Hippocampal formation (tissue), 2 donors: ENCODE measurements around the gene PKNOX2.
A peak's percentile ranks its signal among the peaks of the same experiment; 100 is the strongest.

Source experiments
- DNase-seq, 2 donors: peaks; one replicate each; lab custom pipeline; 2025; lab: John Stamatoyannopoulos, UW

Gene PKNOX2

DNA sequence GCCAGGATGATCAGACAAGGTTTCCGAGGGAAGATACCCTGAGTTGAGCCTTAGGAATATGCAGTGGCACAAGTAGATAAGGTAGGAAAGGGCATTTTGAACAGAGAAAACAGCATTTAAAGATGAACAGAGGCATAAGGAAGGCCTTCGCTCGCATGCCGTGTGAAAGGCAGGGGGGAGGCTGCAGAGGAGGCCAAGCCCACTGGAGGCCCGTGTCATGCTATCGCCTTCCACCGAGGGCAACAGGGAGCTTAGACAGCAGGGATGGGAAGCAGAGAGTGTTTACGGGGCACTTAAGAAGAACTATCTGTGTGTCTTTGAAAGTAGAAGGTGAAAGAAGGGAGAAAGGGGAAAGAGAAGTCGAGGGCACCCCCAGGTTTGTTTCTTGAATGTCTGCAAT, 148.3 kb downstream of the PKNOX2 start:
- DNase-seq, result no peak

DNA sequence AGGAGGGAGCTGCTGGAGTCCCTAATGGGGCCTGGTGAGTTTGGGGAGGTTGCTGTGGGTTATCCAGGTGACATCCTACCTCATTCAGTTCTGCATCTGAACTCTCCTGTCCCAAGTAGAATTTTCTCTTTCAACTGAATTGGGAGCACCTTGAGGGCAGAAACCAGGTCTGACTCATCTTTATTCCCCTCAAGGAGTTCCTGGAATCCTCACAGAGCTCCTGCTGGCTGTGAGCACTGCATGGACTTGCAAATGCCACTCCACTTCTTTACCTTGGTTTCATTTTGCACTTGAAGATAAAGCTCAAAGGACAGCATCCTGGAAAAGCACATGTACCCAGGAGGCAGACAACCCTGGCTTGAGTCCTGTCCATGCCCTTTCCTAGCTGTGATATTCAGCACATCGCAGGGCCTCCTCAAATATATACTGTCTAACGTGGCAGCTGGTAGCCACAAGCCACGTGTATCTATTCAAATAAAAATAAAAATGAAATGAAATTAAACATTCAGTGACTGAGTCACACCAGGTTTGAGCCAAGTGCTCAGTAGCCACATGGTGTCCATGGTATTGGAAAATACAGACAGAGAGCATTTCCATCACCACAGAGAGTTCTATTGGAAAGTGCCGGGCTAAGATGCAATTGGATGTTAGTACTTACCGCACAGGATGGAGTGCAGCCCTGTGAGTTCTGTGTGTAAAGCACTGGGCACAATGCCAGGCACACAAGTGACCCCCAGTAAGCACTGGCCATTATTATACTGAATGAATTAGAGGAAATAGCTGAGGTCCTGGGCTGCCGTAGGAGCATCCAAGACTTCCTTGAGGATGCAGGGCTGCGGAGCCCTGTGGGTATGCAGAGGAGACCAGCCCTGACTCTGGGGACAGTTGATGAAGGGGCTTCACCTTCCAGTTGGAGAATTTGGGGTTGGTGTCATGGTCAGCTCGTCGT, 149.0 kb downstream of the PKNOX2 start:
- DNase-seq, result no peak

DNA sequence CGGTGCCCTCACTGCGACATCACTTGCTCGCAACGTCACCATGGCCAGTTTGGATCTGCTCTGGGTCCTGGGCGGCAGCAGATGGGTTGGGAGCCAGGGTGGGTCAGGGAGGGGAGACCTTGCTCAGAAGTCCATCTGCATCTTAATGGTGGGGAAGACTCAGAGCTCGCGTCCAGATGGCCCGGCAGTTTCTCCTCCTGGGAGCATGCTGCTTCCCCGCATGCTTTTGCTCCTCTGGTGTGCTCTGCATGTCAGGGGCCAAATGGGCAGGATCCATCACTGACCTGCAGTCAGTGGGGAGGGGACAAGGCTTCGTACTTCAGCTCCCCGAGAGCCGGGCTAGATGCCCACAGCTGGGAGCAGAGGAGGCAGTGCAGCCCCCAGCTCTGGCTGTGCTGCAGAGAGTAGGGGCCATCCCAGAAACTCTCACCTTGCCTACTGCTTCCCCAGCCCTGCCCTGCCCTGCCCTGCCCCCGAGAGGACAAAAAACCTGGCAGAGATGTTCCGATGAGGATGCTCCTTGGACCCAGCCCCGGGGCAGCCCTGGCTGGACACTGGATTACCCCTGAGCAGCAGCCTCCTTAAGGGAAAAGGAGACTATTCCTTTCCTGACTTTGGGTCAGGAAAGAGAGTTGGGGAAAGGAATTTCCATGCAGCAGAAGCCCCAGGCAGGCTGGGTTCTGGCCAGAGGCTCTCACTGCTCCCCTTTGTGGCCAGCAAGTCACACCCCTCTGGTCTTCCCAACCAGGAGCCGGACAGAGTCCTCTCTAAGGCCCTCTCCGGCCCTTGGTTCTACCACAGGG, 149.9 kb downstream of the PKNOX2 start:
- no peak for DNase-seq

DNA sequence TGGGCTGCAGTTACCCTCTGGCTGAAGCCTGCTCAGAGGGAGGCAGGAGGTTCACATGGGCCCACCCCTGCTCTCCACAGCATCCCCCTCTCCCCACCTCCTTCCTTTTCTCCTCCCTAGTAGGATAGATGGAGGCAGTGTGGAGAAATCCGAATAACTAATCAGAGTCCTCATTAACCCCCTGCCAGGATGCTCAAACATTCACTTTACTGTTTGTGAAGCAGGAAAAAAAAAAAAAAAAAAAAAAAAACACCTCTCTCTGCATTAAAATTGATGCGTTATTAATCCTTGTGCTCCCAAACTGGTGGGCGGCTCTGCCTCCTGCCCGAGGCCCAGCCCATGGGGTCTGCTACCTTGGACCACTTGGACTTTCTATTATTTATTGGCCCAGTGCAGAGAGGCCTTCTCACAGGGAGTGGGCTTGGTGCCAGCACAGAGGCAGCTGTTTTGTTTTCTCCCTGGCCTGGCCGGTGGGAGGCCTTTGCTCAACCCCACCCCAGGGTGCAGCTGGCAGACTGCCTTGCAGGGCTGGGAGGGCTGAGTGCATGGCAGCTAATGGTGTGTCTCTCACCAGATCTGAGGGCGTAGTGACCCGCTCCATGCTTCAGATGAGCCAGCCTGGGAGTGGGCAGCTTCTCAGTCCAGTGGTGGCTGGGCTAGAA, 150.7 kb downstream of the PKNOX2 start:
- DNase-seq, result no peak

DNA sequence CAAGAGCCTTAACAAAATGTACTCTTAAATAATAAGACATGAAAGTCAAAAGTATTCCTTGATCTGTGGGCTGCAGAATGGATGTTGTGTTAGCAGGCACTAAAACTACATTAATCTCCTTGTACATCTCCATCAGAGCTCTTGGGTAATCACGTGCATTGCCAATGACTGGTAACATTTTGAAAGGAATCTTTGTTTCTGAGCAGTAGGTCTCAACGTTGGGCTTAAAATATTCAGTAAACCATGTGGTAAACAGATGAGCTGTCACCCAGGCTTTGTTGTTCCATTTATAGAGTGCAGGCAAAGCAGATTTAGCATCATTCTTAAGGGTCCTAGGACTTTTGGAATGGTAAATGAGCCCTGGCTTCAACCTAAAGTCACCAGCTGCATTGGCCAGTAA, 152.9 kb downstream of the PKNOX2 start:
- no peak for DNase-seq

DNA sequence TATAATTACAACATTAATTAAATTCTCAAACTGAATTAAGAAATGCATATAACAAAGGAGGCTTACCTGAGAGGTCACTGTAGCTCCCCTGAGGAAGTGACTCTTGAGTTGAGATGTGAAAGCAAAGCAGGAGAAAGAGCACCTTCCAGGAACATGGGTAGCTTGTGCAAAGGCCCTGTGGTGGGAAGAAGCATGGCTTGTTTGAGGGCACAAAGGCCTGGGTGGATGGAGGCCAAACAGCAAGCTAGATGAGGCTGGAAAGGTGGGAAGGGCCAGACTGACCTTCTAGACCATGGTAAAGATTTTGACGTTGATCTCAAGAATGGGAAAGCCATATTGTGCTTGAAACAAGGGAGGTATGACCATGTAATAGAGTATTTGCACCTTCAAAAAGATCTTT, 155.1 kb downstream of the PKNOX2 start:
- no peak for DNase-seq

DNA sequence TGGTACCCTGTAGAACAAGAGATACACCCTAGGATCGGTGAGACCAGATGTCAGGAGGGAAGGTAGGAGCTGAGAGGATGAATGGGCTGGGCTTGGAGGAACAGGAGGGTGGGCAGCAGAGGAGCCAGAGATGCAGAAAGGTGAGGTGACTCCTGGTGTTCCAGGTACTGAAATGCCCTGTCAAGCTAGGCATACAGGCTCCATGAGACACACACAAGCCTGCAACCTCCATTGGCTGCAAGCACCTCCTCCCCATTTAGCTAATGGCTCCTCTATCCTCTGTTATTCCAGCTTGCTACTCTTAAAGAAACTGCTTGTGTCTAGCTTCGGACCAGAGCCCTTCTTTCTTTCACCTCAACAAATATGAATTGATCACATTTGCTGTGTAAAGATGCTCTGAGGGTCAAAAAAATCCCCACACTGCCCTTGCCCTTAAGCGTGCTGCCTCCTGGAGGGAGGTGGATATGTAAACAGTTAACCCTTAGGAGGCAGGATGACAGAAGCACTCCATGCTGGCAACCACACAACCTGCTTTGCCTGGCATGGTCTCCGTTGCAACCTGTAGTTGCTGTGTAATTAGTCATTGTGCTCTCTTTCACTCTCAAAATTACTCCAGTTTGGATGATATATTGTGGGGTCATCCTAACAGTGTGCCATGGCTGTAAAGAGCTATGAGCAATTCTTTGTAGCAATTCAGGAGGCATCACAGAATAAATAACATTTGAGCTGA, 156.0 kb downstream of the PKNOX2 start:
- DNase-seq, result no peak

DNA sequence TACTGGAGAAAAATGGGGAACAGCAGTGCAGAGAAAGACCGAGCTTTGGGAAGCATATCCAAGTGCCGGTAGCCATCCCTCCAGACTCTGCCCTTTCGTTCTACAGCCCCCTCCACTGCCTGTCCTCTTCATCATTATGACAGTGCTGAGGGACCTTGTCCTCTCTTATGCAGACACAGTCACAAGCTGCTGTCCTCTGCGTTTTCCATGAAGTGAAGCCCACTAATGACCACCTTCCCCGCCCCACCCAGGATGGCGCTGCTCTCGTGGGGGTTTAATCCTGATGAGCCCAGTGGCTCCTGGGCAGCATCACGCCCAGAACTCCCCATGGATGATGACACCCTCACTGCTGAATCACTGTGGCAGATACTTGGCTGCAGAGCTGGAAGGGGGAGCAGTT, 157.7 kb downstream of the PKNOX2 start:
- no peak for DNase-seq

DNA sequence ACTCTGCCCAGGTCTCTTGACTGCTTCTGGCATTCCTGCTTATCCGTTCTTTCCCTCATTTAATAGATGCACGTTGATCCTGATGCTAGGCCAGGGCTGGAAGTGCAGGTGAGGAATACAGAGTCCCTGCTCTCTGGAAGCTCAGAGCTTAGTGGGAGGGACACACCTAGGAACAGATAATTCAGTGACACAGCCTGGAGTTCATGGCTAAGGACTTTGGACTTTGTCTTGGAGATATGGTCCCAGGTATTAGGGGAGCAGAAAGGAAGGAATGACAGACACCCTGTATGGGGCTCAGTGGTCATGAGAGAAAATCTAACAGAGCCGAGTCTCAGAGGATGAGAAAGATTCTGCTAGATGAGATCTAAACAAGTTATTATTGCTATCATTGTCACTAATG, 160.6 kb downstream of the PKNOX2 start:
- no peak for DNase-seq

DNA sequence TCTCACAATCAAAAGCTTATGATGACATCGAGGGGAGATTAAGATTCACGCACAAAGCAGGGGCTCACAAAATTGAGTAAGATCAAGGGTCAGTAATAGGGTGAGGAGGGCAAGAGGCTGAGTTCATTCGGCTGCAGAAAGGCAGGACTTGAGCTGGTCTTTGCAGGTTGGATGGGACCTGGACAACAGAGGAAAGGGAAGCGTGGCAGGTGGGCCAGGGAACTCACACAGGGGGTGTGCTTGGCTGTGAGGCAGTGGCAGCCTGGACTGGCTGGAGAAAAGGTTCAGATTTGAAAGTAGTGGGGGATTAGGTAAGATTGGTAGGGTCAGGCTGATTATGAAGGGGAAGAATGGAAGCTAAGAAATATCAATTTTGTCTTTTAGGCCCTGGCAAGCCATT, 161.6 kb downstream of the PKNOX2 start:
- no peak for DNase-seq

DNA sequence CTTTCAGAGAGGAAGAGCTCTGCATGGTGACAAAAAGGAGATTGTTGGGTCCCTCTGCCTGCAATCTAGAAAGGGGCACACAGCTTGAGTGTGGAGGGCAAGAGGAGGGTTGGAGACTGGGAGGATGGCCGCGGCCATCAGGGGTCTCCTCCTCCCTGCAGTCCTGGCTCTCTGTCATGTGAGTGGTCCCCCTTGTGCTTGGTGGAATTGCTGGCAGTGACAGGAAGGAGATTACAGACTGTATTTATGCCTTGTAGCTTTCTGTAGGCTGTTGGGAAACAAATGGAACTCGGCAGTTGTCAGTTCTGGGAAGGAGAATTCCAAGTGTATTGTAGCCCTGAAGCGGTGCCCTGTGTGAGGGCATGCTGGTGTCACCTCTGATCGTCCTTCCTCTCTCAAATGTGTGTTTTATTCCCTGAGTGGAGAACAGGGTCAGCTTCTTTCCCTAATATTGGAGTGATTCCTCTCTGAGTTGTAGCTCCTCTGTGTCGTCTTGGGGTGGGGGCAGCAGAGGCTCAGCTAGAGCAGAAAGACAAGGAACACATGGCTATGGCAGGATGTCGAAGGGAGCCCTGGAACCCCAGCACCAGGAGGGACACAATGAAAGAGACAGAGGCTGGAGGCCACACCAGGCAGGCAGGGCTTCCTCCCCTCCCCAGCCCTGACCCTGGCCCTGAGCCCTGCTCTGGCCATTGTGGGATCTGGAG, 163.1 kb downstream of the PKNOX2 start:
- DNase-seq, result no peak

DNA sequence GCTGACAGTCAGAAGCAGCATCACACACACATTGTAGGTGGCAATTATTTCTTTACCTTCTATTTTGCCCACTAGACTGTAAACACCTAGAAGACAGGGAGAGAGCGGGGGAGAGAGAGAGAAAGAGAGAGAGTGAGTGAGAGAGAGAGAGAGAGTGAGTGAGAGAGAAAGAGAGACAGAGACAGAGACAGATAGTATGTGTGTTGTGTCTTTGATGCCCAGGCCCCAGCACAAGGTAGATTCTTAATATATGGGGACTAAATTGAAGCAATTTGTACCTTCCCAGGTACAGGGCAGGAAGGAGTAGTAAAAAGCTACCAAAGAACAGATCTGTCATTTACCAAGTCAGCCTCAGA, 163.7 kb downstream of the PKNOX2 start:
- no peak for DNase-seq

DNA sequence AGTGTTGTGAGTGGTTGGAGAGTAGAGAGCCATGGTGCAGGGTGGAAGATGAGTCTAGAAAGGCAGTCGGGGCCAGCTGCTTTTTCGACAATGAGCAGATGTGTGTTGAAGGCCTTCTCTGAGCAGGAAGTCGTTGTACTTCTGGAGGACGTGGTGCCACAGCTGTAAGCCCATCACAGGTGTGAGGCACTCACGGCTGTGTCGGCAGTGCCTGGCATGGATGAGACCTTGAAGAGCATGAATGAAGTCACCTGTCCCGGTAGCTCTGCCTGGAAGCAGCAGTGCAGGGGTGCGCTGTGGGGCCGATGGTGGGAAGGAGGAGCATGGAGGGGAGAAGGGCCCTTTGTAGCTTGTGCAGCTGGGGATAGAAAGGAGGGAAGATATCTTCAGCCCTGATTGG, 165.2 kb downstream of the PKNOX2 start:
- DNase-seq, result no peak

DNA sequence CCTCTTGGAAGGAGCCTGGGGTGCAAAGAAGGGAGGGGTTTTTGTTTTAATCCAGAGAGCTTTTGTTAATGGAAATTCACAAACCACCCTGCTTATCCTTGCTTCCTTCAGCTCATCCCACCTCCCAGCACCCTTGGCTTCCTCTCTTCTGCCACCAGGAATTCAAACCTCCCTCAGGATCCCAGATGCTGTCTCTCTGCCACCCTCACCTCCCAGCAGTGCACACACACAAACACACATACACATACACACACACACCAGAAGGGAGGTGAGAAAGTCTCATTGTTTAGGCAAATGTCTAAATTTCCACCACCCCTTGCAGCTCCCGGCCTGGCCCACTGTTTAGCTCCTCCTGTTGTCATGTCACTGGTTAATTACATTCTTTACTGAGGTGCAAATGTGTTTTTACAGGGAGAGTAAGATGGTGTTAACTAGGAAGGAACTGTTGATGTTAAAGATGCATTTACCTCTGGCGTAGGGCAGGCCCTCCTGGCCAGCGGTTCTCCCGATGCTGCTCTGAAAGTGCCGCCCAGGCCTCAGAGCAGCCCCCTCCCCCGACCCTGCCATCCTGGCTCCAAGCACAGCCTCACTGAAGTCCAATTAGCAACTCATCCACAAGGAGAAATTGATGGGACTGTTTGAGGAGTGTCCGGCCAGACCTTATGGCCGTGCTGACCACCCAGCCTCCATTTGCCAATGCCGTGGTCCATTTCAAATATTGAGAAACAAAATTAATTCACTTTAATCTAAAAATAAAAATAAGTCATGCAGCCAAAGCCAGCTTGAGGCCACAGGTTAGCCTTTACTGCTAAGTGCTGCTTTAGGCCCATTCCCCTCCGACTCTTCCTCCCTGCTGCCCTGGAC, 166.1 kb downstream of the PKNOX2 start:
- DNase-seq, result no peak

DNA sequence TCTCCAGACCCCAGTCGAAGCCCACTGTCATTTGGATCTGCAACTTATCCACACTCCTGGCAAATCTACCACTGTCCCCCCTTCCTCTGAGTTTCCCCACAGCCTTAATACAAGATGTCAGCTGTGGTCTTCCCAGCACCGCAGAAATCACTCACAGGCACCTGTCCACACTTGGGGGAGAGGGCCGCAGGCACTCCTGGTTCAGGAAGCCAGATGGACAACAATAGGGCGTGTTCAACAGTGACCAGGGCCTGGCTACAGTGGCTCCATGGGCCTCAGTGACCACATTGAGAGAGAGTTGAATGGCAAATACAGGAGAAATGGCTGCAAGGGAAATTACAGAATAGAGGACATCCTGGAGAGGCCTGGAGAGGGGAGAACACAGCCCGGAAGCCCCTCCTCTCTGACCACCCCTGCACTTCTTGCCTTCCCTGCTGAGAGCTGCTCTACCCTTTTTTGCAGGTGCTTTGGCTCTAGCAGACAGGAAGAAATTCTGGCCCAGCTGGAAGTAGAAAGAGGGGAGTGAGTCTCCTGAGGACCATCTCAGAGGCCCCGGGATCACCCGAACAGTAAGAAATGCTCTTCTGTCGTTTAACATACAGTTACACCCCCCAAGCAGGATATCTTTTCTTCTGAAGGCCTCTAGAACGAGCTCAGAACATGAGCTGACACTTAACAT, 166.9 kb downstream of the PKNOX2 start:
- no peak for DNase-seq

DNA sequence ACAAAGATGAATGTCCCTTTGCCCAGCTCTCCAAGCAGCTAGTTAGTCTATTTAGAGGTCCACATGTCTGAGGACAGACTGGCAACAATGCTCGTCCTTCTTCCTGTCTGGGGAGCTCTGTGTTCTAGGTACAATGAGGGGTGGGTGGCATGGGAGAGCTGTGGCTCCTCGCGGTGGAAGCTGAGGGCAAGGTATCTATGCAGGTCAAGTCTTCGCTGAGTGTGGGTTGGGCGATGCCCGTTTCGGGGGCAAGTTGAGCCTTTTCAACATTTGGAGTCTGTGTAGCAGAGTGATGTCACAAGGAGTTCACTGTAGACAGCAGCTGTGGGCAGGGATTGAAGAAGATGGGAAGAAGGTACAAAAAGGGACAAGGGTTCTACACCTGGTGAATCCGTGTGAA, 168.3 kb downstream of the PKNOX2 start:
- DNase-seq, result no peak

DNA sequence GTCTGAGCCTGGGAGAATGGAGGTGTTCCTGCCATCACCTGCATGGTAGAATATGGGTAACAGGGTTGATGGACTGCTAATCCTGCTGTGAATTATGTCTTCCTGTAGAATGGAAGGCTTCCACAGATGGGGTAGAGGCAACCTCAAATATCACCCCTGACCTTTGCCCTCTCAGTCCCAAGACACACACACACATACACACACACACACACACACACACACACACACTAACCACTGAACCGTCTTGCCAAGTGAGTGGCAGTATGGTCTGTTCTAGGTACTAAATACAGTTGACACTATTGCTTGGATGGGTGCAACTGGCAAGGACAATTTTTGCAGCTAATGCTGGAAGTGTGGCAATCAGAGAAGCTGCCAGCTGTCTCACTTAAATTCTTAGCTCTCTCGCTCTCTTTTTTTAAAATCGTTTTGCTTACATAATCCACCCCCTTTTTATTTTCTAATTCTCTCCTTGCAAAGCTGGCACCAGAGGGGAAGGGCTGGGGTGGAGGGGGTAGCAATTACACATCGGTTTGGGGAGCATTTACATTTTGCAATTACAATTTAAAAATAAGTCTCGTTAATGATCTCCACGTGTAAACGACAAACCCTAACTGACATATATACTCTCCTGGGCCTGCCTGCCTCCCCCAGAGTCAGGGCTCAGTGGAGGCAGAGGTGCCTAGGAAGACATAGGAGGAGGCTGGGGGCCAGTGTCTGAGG, 169.0 kb downstream of the PKNOX2 start:
- DNase-seq, result peak in 1 of 2 donors; percentile 33

DNA sequence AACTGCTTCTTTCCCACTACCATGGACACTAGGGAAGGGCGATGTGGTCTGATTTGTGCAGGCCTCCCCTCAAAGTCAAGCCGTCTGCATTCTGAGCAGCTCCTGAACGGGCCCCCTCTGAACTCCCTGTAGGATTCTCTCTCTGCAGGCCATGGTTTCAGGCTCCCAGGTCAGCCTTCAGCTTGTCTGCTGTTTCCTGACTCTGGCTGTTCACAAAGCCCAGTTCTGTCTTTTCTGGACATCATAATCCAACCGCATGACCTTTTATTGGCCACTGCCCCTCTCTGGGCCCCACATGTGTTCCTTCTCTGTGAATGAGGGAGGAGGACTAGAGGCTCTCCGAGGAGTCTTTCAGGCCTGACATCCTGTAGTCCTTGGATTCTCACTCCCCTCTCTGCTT, 170.6 kb downstream of the PKNOX2 start:
- DNase-seq, result no peak
